ENCODE data around the gene SUPT3H. TPM values are rescaled to one million over a fixed set of nuclear protein-coding genes. Genes with fewer than 3 reads are reported as not detected.

The SUPT3H gene
- total and polyA plus RNA-seq, 2 donors from 2014 or later: 10.1 to 12.5 TPM

DNA sequence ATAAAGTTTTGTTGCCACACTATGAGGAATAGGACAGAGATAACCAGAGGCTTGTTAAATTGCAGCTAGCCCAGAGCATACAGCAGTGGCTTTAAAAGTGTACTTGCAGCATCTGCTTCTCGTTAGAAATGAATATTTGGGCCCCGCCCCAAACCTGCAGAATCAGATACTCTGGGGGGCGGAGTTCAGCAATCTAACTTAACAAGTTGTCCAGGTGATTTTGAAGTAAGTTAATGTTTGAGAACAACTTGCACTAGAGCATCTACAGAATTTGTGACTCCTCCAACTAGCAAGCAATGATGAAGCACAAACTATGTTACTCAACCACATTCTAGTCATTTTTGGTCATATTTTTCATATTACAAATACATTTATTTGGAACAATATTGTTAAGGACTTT is 10.6 kb upstream of the SUPT3H start:
- DNase-seq (no peak), FAIRE-seq (no peak)
- no peak overlapping the region for H3K9ac ChIP-seq (ENCODE audit: low read length in 3 of 3)
- no peaks in the 10 kb centered on the region for H3K27me3 ChIP-seq (ENCODE audit: control insufficient read depth, insufficient read depth, low read length)
- intact Hi-C loops (cut with DNase I): no loop called here
- TF ChIP-seq, protein P1, sequence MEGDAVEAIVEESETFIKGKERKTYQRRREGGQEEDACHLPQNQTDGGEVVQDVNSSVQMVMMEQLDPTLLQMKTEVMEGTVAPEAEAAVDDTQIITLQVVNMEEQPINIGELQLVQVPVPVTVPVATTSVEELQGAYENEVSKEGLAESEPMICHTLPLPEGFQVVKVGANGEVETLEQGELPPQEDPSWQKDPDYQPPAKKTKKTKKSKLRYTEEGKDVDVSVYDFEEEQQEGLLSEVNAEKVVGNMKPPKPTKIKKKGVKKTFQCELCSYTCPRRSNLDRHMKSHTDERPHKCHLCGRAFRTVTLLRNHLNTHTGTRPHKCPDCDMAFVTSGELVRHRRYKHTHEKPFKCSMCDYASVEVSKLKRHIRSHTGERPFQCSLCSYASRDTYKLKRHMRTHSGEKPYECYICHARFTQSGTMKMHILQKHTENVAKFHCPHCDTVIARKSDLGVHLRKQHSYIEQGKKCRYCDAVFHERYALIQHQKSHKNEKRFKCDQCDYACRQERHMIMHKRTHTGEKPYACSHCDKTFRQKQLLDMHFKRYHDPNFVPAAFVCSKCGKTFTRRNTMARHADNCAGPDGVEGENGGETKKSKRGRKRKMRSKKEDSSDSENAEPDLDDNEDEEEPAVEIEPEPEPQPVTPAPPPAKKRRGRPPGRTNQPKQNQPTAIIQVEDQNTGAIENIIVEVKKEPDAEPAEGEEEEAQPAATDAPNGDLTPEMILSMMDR (IDR thresholded peaks at IDR 0.05; ENCODE audit: borderline replicate concordance, extremely low read depth, insufficient read depth): no peak
- no peak overlapping the region for H3K4me3 ChIP-seq (ENCODE audit: low read length in 3 of 3)
- no peaks in the 10 kb centered on the region for H3K4me1 ChIP-seq (ENCODE audit: control insufficient read depth in 2 of 3, insufficient read depth in 2 of 3, low read depth in 1 of 3, low read length in 3 of 3)
- no peaks in the 10 kb centered on the region for H3K9me3 ChIP-seq (ENCODE audit: control insufficient read depth in 2 of 3, insufficient read depth in 1 of 3, low read length in 3 of 3)
- H3K36me3 ChIP-seq (ENCODE audit: control insufficient read depth in 2 of 3, insufficient read depth in 3 of 3, low read length in 3 of 3): no peaks in the 10 kb centered on the region
- H3K27ac ChIP-seq (ENCODE audit: low read depth in 2 of 2, low read length in 2 of 2): no peak overlapping the region

- intact Hi-C loops (cut with DNase I): no loop called here
- Histone ChIP-seq H3K27ac (ENCODE audit: low read depth in 2 of 2, low read length in 2 of 2) (no peak overlapping the region), H3K9ac (ENCODE audit: low read length in 3 of 3) (no peak overlapping the region), H3K4me1 (ENCODE audit: control insufficient read depth in 2 of 3, insufficient read depth in 2 of 3, low read depth in 1 of 3, low read length in 3 of 3) (no peaks in the 10 kb centered on the region), H3K4me3 (ENCODE audit: low read length in 3 of 3) (no peak overlapping the region), H3K27me3 (ENCODE audit: control insufficient read depth, insufficient read depth, low read length) (no peaks in the 10 kb centered on the region), H3K9me3 (ENCODE audit: control insufficient read depth in 2 of 3, insufficient read depth in 1 of 3, low read length in 3 of 3) (no peaks in the 10 kb centered on the region), H3K36me3 (ENCODE audit: control insufficient read depth in 2 of 3, insufficient read depth in 3 of 3, low read length in 3 of 3) (no peaks in the 10 kb centered on the region)
- TF ChIP-seq, protein P1 (IDR thresholded peaks at IDR 0.05; ENCODE audit: borderline replicate concordance, extremely low read depth, insufficient read depth): no peak
- FAIRE-seq (no peak), DNase-seq (no peak)
Observed at GRCh38 chr6:45387236-45387635, 9.5 kb upstream of the SUPT3H start.

GRCh38 chr6:45386501-45386900 is 8.8 kb upstream of the SUPT3H start:
- no peak for DNase-seq
- no peaks in the 10 kb centered on the region for H3K36me3 ChIP-seq (ENCODE audit: control insufficient read depth in 2 of 3, insufficient read depth in 3 of 3, low read length in 3 of 3)
- TF ChIP-seq, protein P1 (IDR thresholded peaks at IDR 0.05; ENCODE audit: borderline replicate concordance, extremely low read depth, insufficient read depth): no peak
- H3K4me1 ChIP-seq (ENCODE audit: control insufficient read depth in 2 of 3, insufficient read depth in 2 of 3, low read depth in 1 of 3, low read length in 3 of 3): no peaks in the 10 kb centered on the region
- no peaks in the 10 kb centered on the region for H3K27me3 ChIP-seq (ENCODE audit: control insufficient read depth, insufficient read depth, low read length)
- no peak overlapping the region for H3K9ac ChIP-seq (ENCODE audit: low read length in 3 of 3)
- H3K9me3 ChIP-seq (ENCODE audit: control insufficient read depth in 2 of 3, insufficient read depth in 1 of 3, low read length in 3 of 3): no peaks in the 10 kb centered on the region
- H3K27ac ChIP-seq (ENCODE audit: low read depth in 2 of 2, low read length in 2 of 2): no peak overlapping the region
- no peak overlapping the region for H3K4me3 ChIP-seq (ENCODE audit: low read length in 3 of 3)
- intact Hi-C loops (cut with DNase I): no loop called here
- FAIRE-seq: no peak

DNA sequence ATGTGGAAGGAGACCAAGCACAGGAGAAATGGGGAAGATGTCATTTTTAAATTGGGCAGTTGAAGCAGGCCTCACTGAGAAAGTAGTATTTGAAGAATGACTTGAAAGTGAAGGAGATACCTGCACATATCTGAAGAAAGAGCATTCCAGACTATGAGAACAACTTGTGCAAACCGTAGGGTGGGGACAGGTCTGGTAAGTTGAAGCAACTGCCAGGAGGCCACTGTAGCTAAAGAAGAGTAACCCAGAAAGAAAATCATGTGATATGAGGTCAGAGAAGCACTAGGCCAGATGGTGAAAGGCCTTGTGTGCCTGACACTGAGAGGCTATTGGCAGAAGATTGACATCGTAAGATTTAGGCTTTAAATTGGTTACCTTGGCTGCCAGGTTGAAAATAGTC is 4.7 kb upstream of the SUPT3H start:
- DNase-seq (no peak), FAIRE-seq (no peak)
- Histone ChIP-seq H3K36me3 (ENCODE audit: control insufficient read depth in 2 of 3, insufficient read depth in 3 of 3, low read length in 3 of 3) (no peaks in the 10 kb centered on the region), H3K4me1 (ENCODE audit: control insufficient read depth in 2 of 3, insufficient read depth in 2 of 3, low read depth in 1 of 3, low read length in 3 of 3) (no peaks in the 10 kb centered on the region), H3K27me3 (ENCODE audit: control insufficient read depth, insufficient read depth, low read length) (no peaks in the 10 kb centered on the region), H3K9ac (ENCODE audit: low read length in 3 of 3) (no peak overlapping the region), H3K4me3 (ENCODE audit: low read length in 3 of 3) (no peak overlapping the region), H3K9me3 (ENCODE audit: control insufficient read depth in 2 of 3, insufficient read depth in 1 of 3, low read length in 3 of 3) (no peaks in the 10 kb centered on the region), H3K27ac (ENCODE audit: low read depth in 2 of 2, low read length in 2 of 2) (no peak overlapping the region)
- intact Hi-C loops (cut with DNase I): no loop called here
- TF ChIP-seq, protein P1 (IDR thresholded peaks at IDR 0.05; ENCODE audit: borderline replicate concordance, extremely low read depth, insufficient read depth): no peak
